NCI-H446 treated with DMSO at 0.1 percent for 48 hours (cell line): Measurements from ENCODE around the gene BIVM.

Experiments used
- DNase-seq: peaks from one replicate; lab custom pipeline; 2025; lab: John Stamatoyannopoulos, UW

BIVM gene

GRCh38 chr13:102845289-102845629 is 46.3 kb downstream of the BIVM start:
- DNase-seq, result no peak

DNA sequence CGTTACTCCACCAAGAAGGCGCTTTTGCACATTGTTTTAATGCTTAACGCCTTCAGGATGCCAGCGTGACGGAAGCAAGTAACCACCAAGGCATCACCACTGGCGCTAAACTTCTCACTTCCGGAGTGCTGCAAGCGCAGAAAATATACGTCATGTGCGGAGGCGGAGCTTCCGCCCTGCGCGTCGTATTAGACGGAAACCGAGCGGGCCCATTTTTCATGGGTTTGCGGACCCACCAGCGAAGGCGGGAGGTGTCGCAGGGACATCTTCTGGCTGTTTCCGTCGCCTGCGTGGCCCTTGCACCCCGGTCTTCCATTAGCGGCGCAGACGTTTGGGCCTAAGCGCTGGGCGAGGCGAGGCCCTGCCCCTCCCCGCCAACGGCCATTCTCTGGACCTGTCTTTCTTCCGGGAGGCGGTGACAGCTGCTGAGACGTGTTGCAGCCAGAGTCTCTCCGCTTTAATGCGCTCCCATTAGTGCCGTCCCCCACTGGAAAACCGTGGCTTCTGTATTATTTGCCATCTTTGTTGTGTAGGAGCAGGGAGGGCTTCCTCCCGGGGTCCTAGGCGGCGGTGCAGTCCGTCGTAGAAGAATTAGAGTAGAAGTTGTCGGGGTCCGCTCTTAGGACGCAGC is 46.8 kb downstream of the BIVM start, which contains the start of gene ERCC5:
Gene ERCC5 (plus strand): TSS at position 403 of the 631 bp plus-strand sequence. CDS start 235 bp downstream, outside the sequence.
- peak; percentile 75 for DNase-seq

- DNase-seq, result no peak
Observed at GRCh38 chr13:102846261-102847015, 47.5 kb downstream of the BIVM start.

- no peak for DNase-seq
Observed at GRCh38 chr13:102847272-102848234, 48.6 kb downstream of the BIVM start.

DNA sequence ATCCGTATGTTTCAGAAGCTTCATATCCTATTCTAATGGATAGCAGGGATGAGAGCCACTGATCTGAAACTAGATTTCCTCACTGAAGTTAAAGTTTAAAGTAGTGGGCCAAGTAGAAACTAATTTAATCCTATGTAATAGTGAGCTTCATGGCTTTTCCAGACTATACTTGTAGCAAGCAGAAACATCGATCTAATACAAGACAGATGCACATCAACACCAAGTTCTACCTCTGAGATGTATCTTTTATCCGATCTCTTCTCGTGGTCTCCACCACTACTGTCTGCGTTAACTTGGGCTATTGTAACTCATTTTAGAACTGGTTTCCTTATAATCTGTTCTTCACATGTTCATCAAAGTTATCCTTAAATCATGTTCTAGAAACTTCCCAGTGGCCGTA is 50.0 kb downstream of the BIVM start:
- no peak for DNase-seq

GRCh38 chr13:102852556-102852955 is 53.6 kb downstream of the BIVM start:
- no peak for DNase-seq

GRCh38 chr13:102854675-102855074 is 55.8 kb downstream of the BIVM start:
- no peak for DNase-seq

DNA sequence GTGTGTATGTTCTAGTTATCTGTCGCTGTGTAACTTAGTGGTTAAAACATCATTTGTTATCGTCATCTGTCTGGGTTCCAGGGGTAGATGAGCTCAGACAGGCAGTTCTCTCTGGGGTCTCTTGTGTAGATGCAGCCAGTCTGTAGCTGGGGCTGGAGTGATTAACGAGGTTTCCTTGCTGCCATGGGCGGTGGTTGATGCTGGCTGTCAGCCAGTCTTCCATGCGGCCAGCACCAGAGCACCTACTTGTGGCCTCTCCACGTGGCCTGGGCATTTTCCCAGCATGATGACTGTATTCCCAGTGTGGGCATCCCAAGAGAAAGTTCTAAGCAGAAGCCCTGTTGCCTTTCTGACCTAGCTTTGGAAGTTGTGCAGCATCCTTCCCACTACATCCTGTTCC is 57.6 kb downstream of the BIVM start:
- DNase-seq, result no peak

DNA sequence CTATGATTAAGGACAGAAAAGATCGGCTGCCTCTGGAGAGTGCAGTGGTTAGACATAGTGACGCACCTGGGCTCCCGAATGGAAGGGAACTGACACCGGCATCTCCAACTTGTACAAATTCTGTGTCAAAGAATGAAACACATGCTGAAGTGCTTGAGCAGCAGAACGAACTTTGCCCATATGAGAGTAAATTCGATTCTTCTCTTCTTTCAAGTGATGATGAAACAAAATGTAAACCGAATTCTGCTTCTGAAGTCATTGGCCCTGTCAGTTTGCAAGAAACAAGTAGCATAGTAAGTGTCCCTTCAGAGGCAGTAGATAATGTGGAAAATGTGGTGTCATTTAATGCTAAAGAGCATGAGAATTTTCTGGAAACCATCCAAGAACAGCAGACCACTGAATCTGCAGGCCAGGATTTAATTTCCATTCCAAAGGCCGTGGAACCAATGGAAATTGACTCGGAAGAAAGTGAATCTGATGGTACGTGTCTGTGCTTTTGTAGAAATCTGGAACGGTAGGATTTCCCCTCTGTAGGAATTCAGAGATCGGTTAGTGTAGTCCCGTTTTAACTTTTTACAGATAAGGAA is 63.8 kb downstream of the BIVM start:
- no peak for DNase-seq

DNA sequence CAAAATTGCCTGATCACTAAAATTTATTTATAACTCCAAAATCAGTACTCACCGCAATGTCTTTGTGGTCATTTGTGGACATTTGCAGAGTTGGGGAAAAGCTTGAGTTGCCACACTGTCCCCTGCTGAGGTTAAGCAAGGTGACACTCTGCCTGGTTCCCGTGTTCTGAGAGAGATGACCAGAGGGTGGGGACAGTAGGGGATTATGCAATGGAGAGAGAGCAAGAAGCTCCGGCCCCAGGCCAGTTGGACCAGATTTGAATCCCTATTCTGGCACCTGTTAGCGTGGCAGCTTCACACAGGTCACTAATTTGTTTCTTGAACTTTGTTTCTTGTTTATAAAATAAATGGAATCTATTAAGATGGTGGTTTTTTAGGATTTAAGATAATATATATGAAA is 64.7 kb downstream of the BIVM start:
- DNase-seq, result no peak

DNA sequence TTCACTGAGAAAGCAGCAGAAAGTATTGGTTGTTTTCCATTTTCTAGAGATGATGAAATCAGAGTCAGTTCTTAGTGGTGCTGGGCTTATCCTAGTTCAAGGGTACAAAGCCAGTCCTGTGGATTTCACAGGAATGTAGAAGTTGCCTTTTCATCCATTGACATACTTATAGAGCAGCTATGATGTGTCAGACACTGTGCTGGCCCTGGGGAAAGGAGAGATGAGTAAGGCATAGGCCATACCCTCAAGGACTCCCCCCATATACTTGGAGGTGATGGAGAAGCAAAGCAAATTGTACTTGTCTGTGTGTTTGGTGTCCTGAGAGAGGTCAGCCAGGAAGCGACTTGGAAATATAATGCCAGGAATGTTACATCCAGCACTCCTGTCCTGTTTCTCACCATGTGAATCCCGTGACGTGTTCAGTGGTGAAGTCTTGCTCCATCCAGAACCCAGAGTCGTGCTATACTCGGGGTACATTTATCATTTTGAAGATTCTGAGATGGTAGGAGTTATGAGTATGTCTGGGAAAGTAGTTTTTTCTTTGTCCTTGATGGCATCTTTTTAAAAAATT is 69.5 kb downstream of the BIVM start:
- DNase-seq, result no peak

DNA sequence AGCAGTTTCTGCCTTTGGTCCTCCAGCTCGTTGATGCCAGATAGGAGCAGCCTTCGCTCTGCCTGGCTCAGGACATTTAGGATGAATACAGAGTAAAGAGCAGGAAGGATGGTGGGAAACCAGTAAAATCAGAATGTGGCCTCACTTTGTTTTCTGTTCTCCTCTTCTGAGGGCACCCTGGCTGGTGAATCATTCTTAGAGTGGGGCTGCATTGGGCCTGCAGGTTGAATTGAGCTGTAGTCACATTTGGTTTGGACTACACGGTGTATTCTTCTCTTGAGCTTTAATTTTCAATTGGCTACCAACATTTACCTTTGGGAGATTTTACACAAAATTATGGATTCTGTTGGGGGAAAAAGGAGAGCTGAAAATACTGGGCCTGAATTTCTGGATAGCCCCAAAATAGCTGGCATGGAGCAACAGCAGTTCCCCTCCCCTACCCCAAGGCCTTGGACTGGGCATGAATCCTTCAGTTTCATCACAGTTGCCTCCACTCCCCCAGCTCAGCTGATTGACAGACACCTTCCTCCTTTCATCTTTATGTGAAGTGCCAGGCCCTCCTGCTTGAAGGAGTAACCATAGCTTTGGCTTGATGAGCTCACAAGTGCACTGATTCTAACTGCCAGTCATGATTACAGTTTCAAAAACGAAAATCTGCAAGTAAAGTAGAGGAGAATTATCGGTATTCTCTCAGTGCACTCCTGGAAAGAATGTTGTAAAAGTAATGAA is 71.2 kb downstream of the BIVM start:
- no peak for DNase-seq

GRCh38 chr13:102870677-102871415 is 71.9 kb downstream of the BIVM start:
- DNase-seq, result peak; percentile 10

- DNase-seq, result no peak
Observed at GRCh38 chr13:102872131-102872530, 73.2 kb downstream of the BIVM start.

DNA sequence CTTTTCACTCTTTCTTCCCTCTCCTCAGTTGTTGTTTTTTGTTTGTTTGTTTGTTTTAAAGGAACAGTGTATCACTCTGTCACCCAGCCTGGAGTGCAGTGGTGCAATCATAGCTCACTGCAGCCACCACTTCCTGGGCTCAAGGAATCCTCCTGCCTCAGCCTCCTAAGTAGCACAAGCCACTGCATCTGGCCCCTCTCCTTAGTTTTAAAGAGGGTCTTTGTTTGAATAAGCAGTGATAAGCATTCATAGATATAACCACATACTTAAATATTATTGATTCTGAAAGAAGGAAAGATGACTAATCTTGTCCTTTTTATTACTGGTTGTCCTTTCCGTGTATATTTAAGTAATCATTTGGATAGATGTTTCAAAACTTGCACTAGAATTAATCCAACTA is 73.6 kb downstream of the BIVM start:
- no peak for DNase-seq

- DNase-seq, result no peak
Observed at GRCh38 chr13:102873653-102874052, 74.7 kb downstream of the BIVM start.

GRCh38 chr13:102875256-102875655 is 76.3 kb downstream of the BIVM start:
- no peak for DNase-seq

- DNase-seq, result no peak
Observed at GRCh38 chr13:102877303-102877702, 78.4 kb downstream of the BIVM start.

DNA sequence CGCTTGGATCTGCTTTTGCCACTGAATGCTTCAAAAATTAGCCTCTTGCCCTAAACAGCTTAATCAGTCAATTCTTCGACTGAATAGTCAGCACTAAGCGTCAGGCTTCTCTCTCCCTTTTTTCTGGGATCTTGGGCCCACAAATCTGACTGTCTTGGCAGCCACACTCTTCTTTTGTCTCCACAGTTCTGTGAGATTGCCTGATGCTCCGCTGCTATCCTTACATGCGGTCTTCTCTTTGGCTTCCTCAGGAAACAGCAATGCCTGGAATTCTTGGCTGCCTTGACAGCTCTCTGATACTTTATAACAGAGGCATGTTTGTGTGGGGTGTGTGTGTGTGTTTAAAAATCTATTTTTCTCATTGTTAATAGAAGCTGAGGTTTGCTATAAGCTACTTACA is 79.6 kb downstream of the BIVM start:
- no peak for DNase-seq

DNA sequence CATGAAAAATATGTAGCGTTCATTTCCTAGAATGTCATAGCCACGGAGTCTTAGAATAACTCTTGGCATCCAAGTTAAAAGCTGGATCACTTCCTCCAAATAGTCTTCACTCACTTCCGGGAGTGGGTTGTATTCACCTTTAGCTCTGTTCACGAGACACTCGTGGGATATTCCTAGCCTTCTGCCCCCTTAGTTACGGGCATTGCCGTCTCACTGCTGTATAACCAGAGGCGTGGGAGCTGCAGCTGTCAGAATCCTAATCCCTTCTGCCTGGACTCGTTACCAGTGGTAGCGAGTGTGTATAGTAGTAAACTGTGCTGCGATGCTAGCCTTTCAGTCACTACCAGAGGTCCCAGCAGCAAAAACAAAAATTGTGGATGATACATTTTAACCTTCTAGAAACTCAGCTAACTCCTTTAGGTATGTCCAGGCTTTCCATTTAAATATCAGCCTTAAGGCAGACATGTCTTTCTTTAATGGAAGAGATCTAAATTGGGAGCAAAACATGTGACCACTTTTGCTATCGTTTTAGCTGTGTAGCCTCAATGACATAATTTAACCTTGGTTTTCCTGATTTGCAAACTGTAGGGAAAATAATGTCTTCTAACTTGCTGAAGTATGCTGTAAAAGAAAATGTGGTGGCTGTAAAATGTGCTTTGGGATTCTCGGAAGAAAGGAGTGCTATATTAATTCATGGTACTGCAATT is 81.0 kb downstream of the BIVM start:
- DNase-seq, result no peak
